GM18499 (cell line): ENCODE results near the gene NOX3.
"Not testable (repeated sequence)": the region's sequence is repeated elsewhere in the genome, so short reads cannot be mapped to it uniquely, and the experiment has no call there.

ENCODE experiments used
- ATAC-seq: cut with Tn5 transposase; IDR thresholded peaks from one replicate; pipeline ENCODE4 v1.9.1; 2021; ENCODE audit warnings: moderate number of reproducible peaks; ENCODE audit not compliant: insufficient read depth, unreplicated experiment

Gene NOX3

GRCh38 chr6:155377061-155377460 is 78.6 kb downstream of the NOX3 start:
- ATAC-seq: no peak

- ATAC-seq: no peak
Observed at GRCh38 chr6:155375801-155376200, 79.8 kb downstream of the NOX3 start.

- ATAC-seq: no peak
Observed at GRCh38 chr6:155374681-155375080, 81.0 kb downstream of the NOX3 start.

- no peak for ATAC-seq
Observed at GRCh38 chr6:155373276-155373675, 82.4 kb downstream of the NOX3 start.

- ATAC-seq: no peak
Observed at GRCh38 chr6:155372256-155372655, 83.4 kb downstream of the NOX3 start.

- no peak for ATAC-seq
Observed at GRCh38 chr6:155371230-155371629, 84.4 kb downstream of the NOX3 start.

GRCh38 chr6:155366325-155366724 is 89.3 kb downstream of the NOX3 start:
- ATAC-seq: no peak

- no peak for ATAC-seq
Observed at GRCh38 chr6:155364844-155365437, 90.7 kb downstream of the NOX3 start.

- not testable (repeated sequence) for ATAC-seq
Observed at GRCh38 chr6:155364021-155364420, 91.6 kb downstream of the NOX3 start.

- ATAC-seq: not testable (repeated sequence)
Observed at GRCh38 chr6:155362968-155363632, 92.5 kb downstream of the NOX3 start.

- ATAC-seq: no peak
Observed at GRCh38 chr6:155354167-155354566, 101.5 kb downstream of the NOX3 start.

GRCh38 chr6:155352811-155353210 is 102.8 kb downstream of the NOX3 start:
- no peak for ATAC-seq

GRCh38 chr6:155352130-155352420 is 103.6 kb downstream of the NOX3 start:
- no peak for ATAC-seq

GRCh38 chr6:155351273-155352129 is 104.1 kb downstream of the NOX3 start:
- peak; percentile 94 for ATAC-seq

GRCh38 chr6:155349956-155350355 is 105.7 kb downstream of the NOX3 start:
- no peak for ATAC-seq

- ATAC-seq: no peak
Observed at GRCh38 chr6:155349129-155349528, 106.5 kb downstream of the NOX3 start.

GRCh38 chr6:155347800-155348199 is 107.8 kb downstream of the NOX3 start:
- no peak for ATAC-seq

- ATAC-seq: no peak
Observed at GRCh38 chr6:155346957-155347356, 108.7 kb downstream of the NOX3 start.
